Gastrocnemius medialis (tissue), 4 donors: ENCODE measurements around the gene LELP1.

Source experiments
- POLR2A ChIP-seq, 2 donors: fragments of 450-650 bp; IDR thresholded peaks; one replicate each; pipeline ENCODE4 v1.6.1; 2017; ENCODE audit warnings: antibody characterized with exemption in 2 of 2, mild to moderate bottlenecking in 2 of 2, moderate library complexity in 2 of 2
- TF ChIP-seq, protein P1 (sequence below), 5 experiments: fragments of 450-650 bp in 3 of 5; fragments of 200-600 bp in 2 of 5; sonication (generic) in 2 of 5; IDR thresholded peaks in 4 of 5; conservative IDR thresholded peaks in 1 of 5; 1 replicate in 4 of 5; 2 replicates in 1 of 5; pipeline ENCODE4 v1.5.1; 2016 to 2019; ENCODE audit warnings: antibody characterized with exemption in 5 of 5, mild to moderate bottlenecking in 3 of 5, moderate library complexity in 3 of 5

DNA sequence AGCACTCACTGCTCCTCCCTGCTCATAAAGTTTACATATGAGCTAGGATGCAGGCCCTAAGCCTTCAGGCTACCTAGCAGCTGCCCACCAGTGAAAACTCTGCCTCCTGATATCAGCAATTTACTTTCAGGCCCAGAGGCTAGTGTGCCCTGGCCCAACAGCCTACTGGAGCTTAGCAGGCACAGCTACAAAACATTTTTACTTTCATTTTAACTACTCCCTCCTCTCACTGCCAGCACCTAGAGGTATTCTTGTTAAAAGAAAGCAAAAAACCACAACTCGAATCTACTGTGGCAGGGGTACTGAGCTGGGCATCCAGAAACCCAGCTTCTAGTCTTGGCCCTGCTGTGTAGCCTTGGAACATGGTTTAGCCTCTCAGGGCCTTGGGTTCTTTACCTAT, 50.5 kb downstream of the LELP1 start:
- TF ChIP-seq, protein P1, sequence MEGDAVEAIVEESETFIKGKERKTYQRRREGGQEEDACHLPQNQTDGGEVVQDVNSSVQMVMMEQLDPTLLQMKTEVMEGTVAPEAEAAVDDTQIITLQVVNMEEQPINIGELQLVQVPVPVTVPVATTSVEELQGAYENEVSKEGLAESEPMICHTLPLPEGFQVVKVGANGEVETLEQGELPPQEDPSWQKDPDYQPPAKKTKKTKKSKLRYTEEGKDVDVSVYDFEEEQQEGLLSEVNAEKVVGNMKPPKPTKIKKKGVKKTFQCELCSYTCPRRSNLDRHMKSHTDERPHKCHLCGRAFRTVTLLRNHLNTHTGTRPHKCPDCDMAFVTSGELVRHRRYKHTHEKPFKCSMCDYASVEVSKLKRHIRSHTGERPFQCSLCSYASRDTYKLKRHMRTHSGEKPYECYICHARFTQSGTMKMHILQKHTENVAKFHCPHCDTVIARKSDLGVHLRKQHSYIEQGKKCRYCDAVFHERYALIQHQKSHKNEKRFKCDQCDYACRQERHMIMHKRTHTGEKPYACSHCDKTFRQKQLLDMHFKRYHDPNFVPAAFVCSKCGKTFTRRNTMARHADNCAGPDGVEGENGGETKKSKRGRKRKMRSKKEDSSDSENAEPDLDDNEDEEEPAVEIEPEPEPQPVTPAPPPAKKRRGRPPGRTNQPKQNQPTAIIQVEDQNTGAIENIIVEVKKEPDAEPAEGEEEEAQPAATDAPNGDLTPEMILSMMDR (IDR thresholded peaks at IDR 0.05 in 4 of 5, conservative IDR thresholded peaks at IDR 0.05 in 1 of 5) = no peak
- TF ChIP-seq POLR2A (IDR thresholded peaks at IDR 0.05) = no peak
